Islet precursor cell (in vitro differentiated cells): Measurements from ENCODE around the gene LDLRAD4.

Experiments
- DNase-seq: peaks from one replicate; pipeline ENCODE4 v3.0.0-alpha.2; 2018

The LDLRAD4 gene

DNA sequence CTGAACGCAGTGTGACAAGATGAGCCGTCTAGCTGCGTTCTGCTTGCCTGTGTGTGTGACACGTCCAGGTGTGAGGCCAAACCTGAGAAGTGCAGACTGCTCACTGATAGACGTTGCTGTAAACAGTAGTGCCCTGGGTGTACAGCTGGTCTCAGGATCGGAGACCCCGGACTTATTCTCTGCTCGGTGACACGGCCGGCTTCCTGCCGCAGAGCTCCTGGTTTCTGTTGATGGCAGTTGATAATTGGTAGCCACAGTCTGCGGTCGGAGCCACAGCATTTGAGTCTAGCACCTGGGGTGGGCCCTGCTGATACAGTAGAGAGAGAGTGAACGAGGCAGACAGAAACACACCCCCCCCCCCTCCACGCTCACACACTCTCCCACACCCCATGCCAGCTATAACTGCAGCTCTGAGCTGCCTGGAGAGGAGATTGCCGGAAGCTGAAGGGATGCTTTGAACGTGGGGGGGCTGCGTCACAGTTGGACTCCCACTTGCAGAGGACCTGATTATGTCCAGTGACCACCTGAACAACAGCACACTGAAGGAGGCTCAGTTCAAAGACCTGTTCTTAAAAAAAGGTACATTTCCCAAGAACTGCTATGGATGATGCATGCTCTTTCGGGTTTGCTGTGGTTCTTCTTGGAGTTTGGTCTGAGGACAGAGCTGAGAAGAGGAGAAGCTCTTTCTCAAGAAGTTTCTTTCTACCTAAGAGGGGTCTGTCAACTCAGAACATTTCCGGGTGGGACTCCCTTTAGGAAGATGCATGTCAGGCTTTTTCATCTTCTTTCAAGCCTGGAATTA lies 393.8 kb downstream of the LDLRAD4 start:
- no peak for DNase-seq

DNA sequence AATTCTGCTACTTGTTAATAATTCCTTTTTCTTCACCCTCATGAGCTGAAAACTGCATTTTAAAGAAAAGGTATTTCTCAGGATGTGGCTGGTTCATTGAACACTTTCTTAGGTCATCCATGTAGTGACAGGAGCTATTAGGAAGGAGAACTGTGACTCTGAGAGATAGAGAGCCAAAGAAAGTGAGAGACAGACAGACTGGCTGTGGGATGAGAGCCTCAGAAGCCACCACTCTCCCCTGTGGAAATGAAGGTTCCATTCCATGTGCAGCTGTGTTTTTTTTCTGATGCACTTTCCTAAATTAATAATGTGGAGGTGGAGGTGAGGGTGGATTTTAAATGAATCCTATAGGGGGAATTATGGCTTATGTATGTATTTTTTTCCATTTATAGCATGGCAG lies 394.5 kb downstream of the LDLRAD4 start:
- no peak for DNase-seq

DNA sequence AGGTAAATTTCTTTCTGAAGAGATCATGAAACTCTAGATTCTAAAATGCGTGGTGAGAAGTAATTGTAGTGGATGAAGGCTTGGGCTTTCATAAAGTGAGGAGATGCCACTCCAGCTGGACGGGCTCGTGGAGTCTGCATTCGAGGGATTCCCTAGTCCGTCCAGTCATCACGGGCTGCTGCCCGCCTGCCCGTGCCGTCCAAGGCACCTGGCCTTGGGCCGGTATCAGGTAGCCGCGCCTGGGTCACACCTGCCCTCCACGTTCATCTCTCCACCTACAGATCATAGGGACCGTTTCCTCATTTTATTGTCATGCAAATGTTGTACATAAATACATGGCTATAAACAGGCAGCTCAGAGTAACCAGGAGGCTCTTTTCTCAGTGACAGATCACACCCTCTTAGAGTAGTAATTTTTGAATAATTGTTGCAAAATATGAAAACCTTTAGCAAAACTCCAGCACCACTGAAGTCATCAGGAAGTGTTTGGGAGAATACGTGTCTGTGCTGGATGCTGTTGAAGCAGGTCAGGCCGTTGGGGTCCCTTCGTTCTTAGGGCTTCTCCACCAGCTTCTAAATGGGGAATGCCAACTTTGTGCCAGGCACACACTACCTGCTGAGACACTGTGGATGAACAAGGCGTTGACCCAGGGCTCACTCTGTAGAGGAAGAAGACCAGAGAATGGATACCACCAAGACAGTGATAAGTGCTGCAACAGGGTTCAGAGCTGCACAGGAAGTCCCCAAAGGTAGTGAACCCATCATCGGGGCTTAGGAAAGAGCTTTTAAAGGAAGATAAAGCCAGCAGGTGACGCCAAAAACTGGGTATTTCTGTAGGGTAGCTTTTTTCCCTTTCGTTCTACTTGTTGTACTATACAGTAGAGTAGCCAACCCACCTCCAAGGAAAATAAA lies 395.3 kb downstream of the LDLRAD4 start:
- no peak for DNase-seq

DNA sequence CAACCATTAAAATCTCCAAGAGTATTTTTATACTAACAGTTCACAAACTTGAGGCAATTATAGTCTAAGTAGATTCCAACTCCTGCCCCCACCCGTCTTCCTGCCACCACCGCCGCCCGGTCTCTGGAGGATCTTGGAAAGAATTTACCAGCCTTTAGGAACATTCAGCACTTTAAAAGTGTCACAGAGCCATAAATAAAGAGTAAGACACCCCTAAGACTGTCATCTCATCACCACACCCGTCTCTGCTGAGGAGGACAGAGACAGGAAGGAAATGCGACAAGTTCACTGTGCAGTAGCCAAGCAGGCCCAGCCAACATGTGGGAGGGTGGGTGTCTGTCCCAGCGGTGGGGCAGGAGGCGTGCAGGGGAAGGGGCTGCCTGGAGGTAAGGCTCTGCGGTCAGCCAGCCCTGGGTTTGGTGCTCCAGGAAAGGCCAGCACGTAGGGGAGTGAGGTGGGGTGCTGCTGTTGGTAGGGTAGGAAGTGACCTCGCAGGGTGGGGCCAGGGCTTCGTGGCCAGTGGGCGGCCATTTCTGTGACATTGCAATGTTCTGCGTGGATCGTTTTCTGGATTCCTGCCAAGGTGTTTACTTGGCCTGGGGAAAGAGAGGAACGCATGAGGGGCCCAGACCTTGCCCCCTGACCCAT lies 396.2 kb downstream of the LDLRAD4 start:
- no peak for DNase-seq

DNA sequence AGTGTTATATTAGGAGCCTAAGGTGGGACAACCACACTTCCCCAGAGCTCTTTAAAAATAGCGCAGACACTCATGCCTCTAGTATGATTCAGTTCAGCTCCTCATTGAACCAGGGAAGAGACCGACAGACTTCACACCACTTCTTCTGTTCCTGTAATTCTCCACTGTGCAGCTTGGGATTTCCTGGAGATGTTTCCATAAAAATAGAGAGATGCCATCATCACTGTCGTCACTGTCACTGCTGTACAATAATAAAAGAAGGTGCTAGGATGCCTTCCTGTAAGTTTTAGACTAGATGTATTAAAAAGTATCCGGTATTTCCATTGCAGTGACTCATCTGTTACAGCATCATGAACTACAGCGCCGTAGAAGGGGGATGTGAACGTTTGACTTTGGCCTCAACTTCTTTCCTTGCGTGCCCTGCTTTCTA lies 396.9 kb downstream of the LDLRAD4 start:
- no peak for DNase-seq

DNA sequence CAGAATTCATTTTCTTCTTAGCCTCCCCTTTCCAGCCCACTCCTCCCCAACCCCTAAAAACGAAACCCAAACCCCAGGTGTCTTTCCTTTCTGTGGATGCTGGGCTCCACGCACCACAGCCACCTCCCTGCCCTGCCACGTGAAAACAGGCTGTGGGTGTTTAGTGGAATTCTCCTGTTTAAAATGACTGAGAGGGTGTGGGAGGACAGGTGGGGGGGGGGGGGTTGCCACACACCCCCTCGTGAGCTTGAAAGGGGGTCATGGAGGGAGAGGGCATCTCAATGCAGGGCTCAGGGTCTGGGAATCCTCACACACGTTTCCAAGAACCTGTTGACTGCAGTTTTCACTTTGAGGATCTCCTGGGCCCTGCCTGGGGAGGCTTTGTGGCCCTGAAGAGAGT lies 397.5 kb downstream of the LDLRAD4 start:
- DNase-seq, result no peak

DNA sequence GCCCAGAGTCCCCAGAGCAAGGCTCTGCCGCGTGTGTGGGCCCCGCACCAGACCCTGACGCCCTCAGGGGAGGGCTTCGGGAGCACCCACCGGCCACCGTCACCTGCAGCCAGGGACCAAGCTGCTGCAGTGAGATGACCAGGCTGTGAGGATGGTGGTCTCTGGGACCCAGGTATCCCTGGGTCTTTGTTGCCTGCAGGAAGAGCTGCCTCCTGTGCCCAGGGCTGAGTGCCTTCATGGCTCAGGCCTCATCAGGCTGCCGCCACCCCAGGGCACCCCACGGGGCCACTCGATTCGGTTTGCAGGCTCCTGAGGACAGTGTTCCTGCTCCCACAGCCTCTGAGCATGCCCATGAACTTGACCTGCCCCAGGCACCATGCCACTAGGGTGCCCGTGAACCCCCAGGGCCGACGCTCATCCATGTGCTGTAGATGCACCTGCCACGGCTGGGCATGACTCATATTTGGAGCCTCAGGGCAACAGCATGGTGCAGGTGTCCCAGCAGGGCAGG lies 398.0 kb downstream of the LDLRAD4 start:
- no peak for DNase-seq

DNA sequence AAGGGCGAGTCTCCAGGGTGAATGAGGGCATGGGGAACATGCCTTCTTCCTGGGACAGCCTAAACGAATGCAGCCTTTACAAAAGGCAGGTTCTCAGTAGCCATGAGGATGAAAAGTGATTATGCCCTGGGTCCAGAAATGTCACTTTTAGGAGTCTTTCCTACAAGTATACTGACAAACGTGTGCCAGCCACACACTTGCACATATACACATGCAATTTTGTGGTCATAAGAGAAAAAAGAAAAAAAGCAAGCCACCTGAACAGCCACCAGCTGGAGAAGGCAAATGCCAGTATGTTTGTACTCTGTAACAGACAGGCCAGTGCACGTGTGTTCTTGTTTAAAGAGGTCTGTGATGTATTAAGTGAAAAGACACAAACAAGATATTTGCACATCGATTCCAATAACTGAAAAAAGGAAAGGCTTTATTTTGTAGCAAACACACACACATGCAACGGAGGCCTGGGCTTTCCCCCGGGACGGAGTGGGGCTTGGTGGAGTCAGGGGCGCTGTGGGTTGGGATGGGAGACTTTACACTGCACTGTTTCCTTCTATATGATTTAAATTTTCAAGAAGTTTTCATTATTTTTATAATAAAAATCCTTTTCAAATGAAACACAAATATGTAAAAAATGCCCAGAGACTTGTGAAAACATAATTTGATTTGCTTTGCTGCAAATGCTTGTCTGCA lies 399.4 kb downstream of the LDLRAD4 start:
- DNase-seq, result no peak

DNA sequence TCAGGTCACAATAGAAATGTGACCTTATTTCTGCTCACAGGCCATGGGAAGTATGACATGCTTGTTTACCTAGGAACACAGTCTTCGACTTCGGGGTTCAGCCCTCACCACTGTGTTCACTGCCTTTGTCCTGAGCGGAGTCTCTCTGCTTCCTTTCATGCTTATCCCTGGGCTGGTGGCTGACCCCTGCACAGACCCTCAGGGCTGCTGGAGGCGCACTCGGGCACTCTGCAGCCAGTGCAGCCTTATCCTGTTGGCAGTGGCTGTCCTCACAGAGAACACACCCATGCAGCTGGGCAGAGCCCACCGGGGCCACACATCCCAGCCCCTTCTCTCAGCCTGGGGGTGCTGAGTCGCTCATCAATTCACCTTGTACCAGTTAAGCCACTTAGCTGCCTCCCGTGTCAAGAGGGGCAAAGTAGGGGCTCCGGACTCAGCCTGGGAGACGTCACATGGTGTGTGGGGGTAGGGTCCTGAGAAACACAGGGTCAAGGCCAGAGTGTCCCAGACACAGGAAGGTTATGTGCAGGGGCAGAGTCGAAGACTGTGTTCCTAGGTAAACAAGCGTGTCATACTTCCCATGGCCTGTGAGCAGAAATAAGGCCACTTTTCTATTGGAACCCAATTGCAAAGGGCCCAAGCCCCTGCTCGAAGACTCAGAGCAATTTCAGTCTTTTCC lies 400.3 kb downstream of the LDLRAD4 start:
- no peak for DNase-seq

DNA sequence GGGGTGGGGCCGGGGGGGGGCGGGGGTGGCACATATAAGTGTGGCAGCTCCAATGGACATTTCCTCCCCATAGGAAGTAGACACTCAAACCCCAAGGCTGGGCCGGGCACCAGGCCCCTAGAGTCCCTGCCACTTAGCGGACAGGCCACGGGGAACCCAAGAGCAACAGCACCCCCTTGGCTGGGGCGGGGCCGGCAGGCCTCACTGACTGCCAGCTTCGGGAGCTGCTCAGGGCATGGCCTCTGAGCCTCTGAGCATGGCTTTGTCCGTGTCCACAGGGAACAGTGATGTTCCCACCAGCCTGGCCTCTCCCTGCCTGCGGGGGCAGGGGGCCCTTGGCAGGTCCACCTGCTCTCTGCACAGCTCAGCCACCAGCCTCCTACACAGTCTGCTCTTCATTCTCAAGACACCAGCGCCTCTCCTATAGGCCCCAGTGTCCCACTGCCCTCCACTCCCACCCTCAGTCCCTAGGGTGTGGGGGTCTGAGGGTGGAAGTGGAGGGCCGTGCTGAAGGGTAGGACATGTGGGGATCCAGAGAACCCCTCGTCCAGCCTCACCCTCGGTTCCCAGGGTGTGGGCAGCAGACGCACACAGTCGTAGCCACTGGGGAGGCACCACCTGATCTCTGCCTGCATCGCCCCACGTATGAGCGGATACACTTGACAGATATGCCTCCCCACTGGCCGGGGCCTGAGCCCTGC lies 401.1 kb downstream of the LDLRAD4 start:
- no peak for DNase-seq

DNA sequence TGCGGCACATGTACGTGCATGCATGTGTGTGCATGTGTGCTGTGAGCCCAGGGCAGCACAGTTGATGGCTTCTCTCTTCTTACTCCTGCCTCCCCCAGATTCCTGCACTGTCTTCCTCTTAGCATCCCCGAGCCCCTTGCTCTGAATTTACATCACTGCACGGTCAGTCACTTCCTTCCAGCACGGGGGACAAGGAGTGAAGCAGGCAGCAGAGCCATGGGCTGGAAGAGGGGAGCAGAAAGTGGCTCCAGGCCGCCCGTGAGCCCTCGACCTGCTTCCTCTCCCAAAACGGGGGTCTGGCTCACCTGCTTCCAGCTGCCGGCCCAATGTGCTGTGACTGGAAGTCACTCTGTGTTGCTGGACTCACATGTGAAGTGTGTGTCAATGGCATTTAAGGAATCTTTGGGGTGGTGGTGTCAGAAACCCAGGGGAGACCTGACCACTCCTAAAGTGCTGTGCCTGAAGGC lies 401.7 kb downstream of the LDLRAD4 start:
- DNase-seq, result no peak

DNA sequence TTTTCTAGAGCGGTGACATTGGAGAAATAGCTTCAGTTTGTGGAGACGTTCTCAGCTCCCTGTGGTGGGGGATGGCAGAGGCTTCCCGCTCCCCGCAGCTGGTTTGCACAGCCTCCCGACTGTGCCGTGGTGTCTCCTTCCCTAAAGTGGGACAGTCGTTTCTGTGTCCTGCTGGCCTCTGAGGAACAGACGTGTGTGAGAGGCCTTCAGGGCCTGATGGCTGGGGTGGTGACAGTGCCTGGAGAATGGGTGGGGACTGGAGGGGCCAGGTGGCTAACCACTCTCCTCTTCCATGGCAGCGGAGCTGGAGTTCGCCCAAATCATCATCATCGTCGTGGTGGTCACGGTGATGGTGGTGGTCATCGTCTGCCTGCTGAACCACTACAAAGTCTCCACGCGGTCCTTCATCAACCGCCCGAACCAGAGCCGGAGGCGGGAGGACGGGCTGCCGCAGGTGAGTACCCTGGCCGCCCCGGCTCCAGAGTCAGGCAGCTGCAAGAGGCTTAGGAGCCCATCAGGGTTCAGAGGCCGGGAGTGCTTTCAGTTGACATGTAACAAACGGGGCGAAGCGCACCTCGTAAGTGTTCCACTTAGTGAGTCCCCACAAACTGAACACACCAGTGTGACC lies 402.4 kb downstream of the LDLRAD4 start:
- no peak for DNase-seq

DNA sequence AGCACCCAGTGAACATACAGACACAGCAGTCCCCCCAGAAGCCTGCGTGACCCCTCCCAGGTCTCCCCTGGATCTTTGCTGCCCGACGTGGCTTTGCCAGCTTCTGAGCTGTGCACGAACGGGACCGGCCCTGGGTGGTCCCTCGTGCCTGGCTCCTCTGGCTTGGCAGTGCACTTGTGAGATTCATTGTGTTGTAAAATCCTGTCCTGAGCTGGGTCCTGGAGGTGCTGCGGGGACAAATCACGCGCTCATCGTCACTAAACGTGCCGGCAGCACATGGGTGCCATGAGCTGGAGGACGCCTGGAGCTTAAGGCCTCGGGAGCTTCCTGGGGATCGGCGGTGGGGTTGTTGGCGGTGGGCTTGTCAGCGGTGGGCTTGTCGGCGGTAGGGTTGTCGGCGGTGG lies 402.9 kb downstream of the LDLRAD4 start:
- DNase-seq, result no peak

DNA sequence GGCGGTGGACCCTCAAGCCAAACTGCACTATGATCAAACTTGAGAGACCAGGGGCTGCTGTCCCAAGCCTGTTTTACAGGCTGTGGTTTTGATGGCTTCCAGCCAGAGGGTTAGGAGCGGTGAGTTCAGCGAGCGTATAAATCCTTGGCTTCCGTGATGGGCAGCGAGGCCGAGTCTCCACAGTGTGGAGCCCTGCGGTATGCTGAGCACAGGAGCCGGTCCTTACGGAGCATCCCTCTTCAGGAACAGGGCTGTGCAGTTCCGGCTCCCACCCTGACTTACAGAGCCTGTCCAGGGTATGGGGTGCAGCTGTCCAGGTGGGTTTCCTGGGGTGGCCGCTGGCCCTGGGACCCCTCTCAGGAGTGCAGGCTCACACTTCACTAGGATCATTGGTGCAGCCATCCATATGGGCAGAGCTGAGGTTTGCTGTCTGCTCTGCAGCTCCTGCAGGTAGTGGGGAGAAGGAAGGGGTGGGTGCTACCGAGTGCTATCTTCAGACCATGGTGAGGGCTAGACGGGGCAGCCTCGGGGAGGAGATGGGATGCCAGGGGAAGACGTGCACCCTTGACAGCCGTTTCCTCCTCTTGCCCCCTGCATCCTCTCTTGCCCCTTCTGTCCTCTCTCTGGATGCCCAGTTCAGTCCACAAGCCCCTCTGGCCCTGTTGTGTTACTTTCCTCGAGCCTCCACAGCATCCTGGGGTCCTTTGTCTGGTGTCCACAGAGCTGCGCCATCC lies 403.5 kb downstream of the LDLRAD4 start:
- DNase-seq, result no peak

DNA sequence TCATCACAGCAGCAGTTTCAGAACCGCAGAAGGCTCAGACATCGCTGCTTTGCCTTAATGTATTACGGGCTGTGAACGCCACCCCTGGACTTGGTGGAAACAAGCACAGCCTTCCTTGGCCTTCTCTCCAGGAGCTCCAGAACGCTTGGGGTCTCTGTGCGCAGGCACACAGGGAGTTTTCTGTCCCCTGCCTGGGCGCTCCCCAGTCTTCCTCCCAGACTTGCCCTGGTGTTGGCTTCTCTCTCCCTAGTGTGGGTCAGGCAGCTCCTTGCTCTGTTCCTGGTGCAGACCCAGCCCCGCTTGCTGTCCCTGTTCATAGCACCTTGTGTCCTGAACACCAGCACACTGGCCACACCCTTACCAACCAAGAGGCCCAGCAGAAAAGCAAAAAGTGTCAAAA lies 404.2 kb downstream of the LDLRAD4 start:
- no peak for DNase-seq

DNA sequence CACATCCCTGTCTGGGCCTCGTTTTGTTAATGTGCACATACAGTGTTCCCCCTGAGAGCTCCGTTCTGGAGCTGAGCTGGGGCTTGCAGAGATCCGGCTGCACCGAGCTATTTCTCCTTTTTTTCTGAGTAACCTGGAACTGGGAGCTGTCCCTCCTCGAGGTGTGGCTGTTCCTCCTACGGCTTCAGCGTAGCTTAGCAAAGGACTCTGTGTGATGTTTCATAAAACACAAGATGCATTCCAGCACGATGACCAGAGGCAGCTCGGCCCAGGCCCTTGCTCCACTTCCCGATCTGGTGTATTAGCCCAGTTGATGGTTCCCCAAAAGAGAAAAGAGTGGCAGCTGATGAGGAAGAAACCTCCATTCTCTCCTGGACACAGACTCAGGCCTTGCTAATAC lies 404.8 kb downstream of the LDLRAD4 start:
- peak; percentile 54 for DNase-seq

DNA sequence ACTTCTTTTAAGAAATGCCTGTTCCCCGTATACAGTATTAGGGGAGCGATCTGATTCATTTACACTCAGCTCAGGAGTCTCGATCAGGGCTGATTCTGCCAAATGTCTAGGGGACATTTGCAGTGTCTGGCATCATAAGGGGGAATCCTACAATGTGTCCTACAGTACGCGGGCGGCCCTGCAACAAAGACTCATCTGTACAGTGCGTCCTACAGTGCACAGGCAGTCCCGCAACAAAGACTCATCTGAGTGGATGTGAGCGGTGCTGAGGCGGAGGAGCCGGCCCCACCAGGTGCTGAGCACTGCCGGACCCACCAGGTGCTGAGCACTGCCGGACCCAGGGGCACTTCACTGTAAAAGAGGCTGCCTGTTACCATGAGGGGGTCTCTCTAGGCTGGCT lies 405.3 kb downstream of the LDLRAD4 start:
- no peak for DNase-seq

DNA sequence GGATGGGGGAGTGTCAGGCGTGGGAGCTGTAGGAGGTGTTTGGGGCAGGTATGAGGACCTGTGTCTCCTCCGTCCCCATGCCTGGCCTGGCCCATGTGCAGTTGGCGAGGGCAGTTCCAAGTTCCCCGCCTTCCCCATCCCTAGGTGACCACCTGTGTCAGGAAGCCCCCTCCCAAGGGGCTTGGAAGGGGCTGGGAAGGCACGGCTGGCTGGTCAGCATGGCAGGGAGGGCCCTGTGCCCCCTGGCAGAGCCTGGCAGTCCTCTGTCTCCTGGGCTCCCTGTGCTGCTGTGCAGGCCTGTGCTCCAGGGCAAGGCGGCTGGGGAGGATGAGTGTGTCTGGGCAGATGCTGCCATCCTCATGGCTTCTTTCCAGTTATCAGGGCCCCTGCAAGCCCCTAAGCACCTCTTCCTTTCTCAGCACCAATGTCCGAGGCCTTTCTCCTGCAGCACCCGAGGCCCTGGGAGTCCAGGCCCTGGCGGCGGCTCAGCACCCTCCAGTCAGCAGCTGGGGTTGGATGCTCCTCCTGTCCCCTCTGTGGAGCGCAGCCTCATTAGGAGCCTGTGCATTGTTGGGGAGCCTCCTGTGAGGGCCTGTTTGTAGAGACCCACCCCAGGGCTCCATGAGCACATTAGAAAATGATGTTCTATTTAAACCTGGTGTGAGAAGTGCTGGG lies 406.1 kb downstream of the LDLRAD4 start:
- peak; percentile 35 for DNase-seq

DNA sequence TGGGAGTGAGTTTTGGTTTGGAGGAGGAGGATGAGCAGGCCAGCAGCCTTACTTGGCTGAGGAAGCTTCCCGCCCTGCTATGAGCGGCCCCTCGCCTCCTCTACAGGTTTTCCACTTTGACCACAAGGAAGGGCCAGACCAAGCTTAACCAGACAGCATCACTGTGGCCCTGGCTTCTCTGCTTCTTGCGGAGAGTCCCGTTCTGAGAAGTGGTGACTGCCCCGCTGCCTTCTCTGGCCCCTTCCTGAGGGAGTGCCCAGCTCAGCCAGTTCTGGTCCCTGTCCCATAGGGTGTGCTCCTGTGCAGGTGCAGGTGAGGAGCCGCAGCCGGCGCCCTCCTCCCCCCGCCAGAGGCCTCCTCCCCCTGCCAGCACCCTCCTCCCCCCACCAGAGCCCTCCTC lies 406.8 kb downstream of the LDLRAD4 start:
- DNase-seq, result no peak
